OCI-LY3 (cell line): Measurements from ENCODE around the gene TBC1D13.

Experiments
- CTCF ChIP-seq: fragments of 200-600, 300-600 bp; sonication (generic); IDR thresholded peaks from 2 replicates; pipeline ENCODE4 v1.5.1; 2014; ENCODE audit warnings: antibody characterized with exemption, low read length, low read depth
- EZH2phosphoT487 ChIP-seq: fragments of 200-600 bp; shearing (Covaris generic); IDR thresholded peaks from 2 replicates; pipeline ENCODE4 v1.6.1; 2018; ENCODE audit warnings: antibody characterized with exemption, mixed run types, low read depth

- no peak for TF ChIP-seq CTCF
- no peak for TF ChIP-seq EZH2phosphoT487
Measured at GRCh38 chr9:128807827-128808226, 20.8 kb downstream of the TBC1D13 start.
